HepG2 (cell line): ENCODE data around the gene B4GALT5. TPM values are rescaled to one million over a fixed set of nuclear protein-coding genes. Genes with fewer than 3 reads are reported as not detected.

Experiments used
- CAMTA2 ChIP-seq: sonication (generic); formaldehyde crosslinking; IDR thresholded peaks from 2 replicates; pipeline ENCODE4 v1.4.0; 2020; ENCODE audit warnings: mild to moderate bottlenecking, missing genetic modification reagents, borderline replicate concordance
- CENPX ChIP-seq: sonication (generic); formaldehyde crosslinking; IDR thresholded peaks from 2 replicates; pipeline ENCODE4 v1.9.0; 2021; ENCODE audit warnings: mild to moderate bottlenecking, missing genetic modification reagents, moderate library complexity
- CREM ChIP-seq, 2 experiments: sonication (generic) in 1 of 2; formaldehyde crosslinking in 1 of 2; IDR thresholded peaks; 2 replicates each; pipeline versions ENCODE4 v1.4.0 to v1.6.1; 2016 to 2020; ENCODE audit warnings: antibody characterized with exemption in 1 of 2, mild to moderate bottlenecking in 1 of 2, missing genetic modification reagents in 1 of 2
- FOSL2 ChIP-seq: sonication (generic); formaldehyde crosslinking; IDR thresholded peaks from 2 replicates; pipeline ENCODE4 v1.4.0; 2020; ENCODE audit warnings: missing genetic modification reagents
- HDAC1 ChIP-seq: sonication (generic); formaldehyde crosslinking; IDR thresholded peaks from 2 replicates; pipeline ENCODE4 v1.5.1; 2020; ENCODE audit warnings: mild to moderate bottlenecking, missing genetic modification reagents
- HNRNPUL1 ChIP-seq: fragments of 200-400 bp; formaldehyde crosslinking; IDR thresholded peaks from 2 replicates; pipeline ENCODE4 v1.6.1; 2017; ENCODE audit warnings: low read depth, mild to moderate bottlenecking, low read length, moderate library complexity
- IRX3 ChIP-seq: sonication (generic); formaldehyde crosslinking; IDR thresholded peaks from 2 replicates; pipeline ENCODE4 v1.8.1; 2023; ENCODE audit warnings: mild to moderate bottlenecking, low read depth, missing genetic modification reagents, borderline replicate concordance
- KLF9 ChIP-seq: IDR thresholded peaks from 2 replicates; pipeline ENCODE4 v1.6.1; 2016; ENCODE audit warnings: low read depth
- MBNL3 ChIP-seq: fragments of 250-450 bp; sonication (Bioruptor Pico); conservative IDR thresholded peaks from 2 replicates; pipeline ENCODE4 v1.8.0; 2022; ENCODE audit warnings: mild to moderate bottlenecking, inconsistent platforms
- MTERF4 ChIP-seq: sonication (generic); formaldehyde crosslinking; IDR thresholded peaks from 2 replicates; pipeline ENCODE4 v1.8.0; 2023; ENCODE audit warnings: mild to moderate bottlenecking, missing genetic modification reagents
- MXD4 ChIP-seq: IDR thresholded peaks from 2 replicates; pipeline ENCODE4 v1.6.1; 2016; ENCODE audit warnings: mild to moderate bottlenecking, missing biosample characterization, missing genetic modification reagents
- MYPOP ChIP-seq: sonication (generic); formaldehyde crosslinking; IDR thresholded peaks from 2 replicates; pipeline ENCODE4 v1.8.1; 2023; ENCODE audit warnings: mild to moderate bottlenecking, moderate library complexity, missing genetic modification reagents
- POLR2AphosphoS5 ChIP-seq: IDR thresholded peaks from 2 replicates; pipeline ENCODE4 v1.6.1; 2012; ENCODE audit warnings: low read depth, low read length
- SMAD1 ChIP-seq: sonication (generic); formaldehyde crosslinking; IDR thresholded peaks from 2 replicates; pipeline ENCODE4 v1.4.0; 2020; ENCODE audit warnings: missing genetic modification reagents, low read depth, mild to moderate bottlenecking, borderline replicate concordance
- SMC3 ChIP-seq: IDR thresholded peaks from 2 replicates; pipeline ENCODE4 v1.6.1; 2011; ENCODE audit warnings: low read length, improper control_type of control experiment
- STAT5B ChIP-seq: sonication (generic); formaldehyde crosslinking; IDR thresholded peaks from 2 replicates; pipeline ENCODE4 v1.4.0; 2020; ENCODE audit warnings: missing genetic modification reagents
- TGIF2 ChIP-seq: IDR thresholded peaks from 2 replicates; pipeline ENCODE4 v1.6.1; 2016; ENCODE audit warnings: control low read depth, missing compliant biosample characterization
- TRIM22 ChIP-seq: fragments of 450-650 bp; IDR thresholded peaks from 2 replicates; pipeline ENCODE4 v1.6.1; 2017
- ZBTB42 ChIP-seq: sonication (generic); formaldehyde crosslinking; IDR thresholded peaks from 2 replicates; pipeline ENCODE4 v1.5.0; 2020; ENCODE audit warnings: mild to moderate bottlenecking, missing genetic modification reagents
- ZIK1 ChIP-seq: sonication (generic); formaldehyde crosslinking; IDR thresholded peaks from 2 replicates; pipeline ENCODE4 v1.5.0; 2020; ENCODE audit warnings: mild to moderate bottlenecking, low read depth, missing genetic modification reagents, borderline replicate concordance
- ZNF224 ChIP-seq: sonication (generic); formaldehyde crosslinking; IDR thresholded peaks from 2 replicates; pipeline ENCODE4 v1.5.0; 2020; ENCODE audit warnings: mild to moderate bottlenecking, missing genetic modification reagents
- ZNF282 ChIP-seq: fragments of 450-650 bp; IDR thresholded peaks from 2 replicates; pipeline ENCODE4 v1.6.1; 2018; ENCODE audit not compliant: partially characterized antibody
- ZNF574 ChIP-seq: sonication (generic); formaldehyde crosslinking; IDR thresholded peaks from 2 replicates; pipeline ENCODE4 v1.4.0; 2020; ENCODE audit warnings: missing genetic modification reagents
- ZNF629 ChIP-seq: sonication (generic); formaldehyde crosslinking; conservative IDR thresholded peaks from 2 replicates; pipeline ENCODE4 v1.5.0; 2020; ENCODE audit warnings: missing genetic modification reagents
- ZNF775 ChIP-seq: sonication (generic); formaldehyde crosslinking; IDR thresholded peaks from 2 replicates; pipeline ENCODE4 v1.4.0; 2020; ENCODE audit warnings: missing genetic modification reagents, mild to moderate bottlenecking, moderate library complexity, borderline replicate concordance
- ZNF792 ChIP-seq: IDR thresholded peaks from 2 replicates; pipeline ENCODE4 v1.6.1; 2016
- polyA plus RNA-seq, 8 experiments: library from polyadenylated mRNA; depleted of rRNA in 3 of 8; stranded (reverse) in 7 of 8; unstranded in 1 of 8; fragments of >200 nt; fragmentation: Illumina TruSeq in 4 of 8; extraction: Trizol in 4 of 8; gene quantifications; 2 replicates each; pipeline versions ENCODE4 v1.2.1 to v1.2.3, GENCODE V29; 2011 to 2016; ENCODE audit warnings: low read depth in 4 of 8, missing spikeins in 1 of 8, mixed read lengths in 1 of 8; ENCODE audit not compliant: insufficient read depth in 1 of 8
- total RNA-seq, 5 experiments: library from RNA; depleted of rRNA; stranded (reverse); fragments of >200 nt; fragmentation: Illumina TruSeq; extraction: Trizol; gene quantifications; 2 replicates each; pipeline ENCODE4 v1.2.3, GENCODE V29; 2016; ENCODE audit warnings: low read depth in 1 of 5

The B4GALT5 gene
- total and polyA plus RNA-seq, 2 of the 13 experiments (the other 11 are each of a cell fraction or from before 2014, with no cell fraction given), result 27.3 to 30.9 TPM

- TF ChIP-seq IRX3 (no peak), MTERF4 (CRISPR knock-in tag) (peak; percentile 65; the same call in 1 of the 2 replicates), ZBTB42 (CRISPR knock-in tag) (0 out of 2 replicates have a peak, but pooled peaks have one; percentile 54), HNRNPUL1 (no peak), HDAC1 (0 out of 2 replicates have a peak, but pooled peaks have one; percentile 15), MYPOP (CRISPR knock-in tag) (no peak), POLR2AphosphoS5 (no peak), KLF9 (CRISPR knock-in tag) (no peak), STAT5B (no peak), MBNL3 (CRISPR knock-in tag) (no peak), ZNF224 (CRISPR knock-in tag) (no peak), CREM (IDR thresholded peaks at IDR 0.05) (no peak), CREM (CRISPR knock-in tag; IDR thresholded peaks at IDR 0.05) (no peak), TGIF2 (no peak), SMC3 (no peak), ZNF775 (CRISPR knock-in tag) (no peak), TRIM22 (no peak), SMAD1 (CRISPR knock-in tag) (peak; percentile 77; the same call in 1 of the 2 replicates), FOSL2 (CRISPR knock-in tag) (peak; percentile 86), ZNF629 (CRISPR knock-in tag) (peak; percentile 98), CENPX (CRISPR knock-in tag) (no peak), MXD4 (CRISPR knock-in tag) (no peak), ZIK1 (CRISPR knock-in tag) (no peak), ZNF574 (CRISPR knock-in tag) (peak; percentile 40; the same call in 1 of the 2 replicates), CAMTA2 (CRISPR knock-in tag) (peak; percentile 46; the same call in 1 of the 2 replicates), ZNF792 (CRISPR knock-in tag) (no peak), ZNF282 (no peak)
These were observed 98.1 kb downstream of the B4GALT5 start (continued) for GRCh38 chr20:49615401-49616153.
